COLO829 (cell line): ENCODE data around the gene CXCL6.

Experiments used
- DNase-seq: peaks from one replicate; pipeline ENCODE4 v3.0.0; 2012; ENCODE audit warnings: low spot score

The CXCL6 gene

GRCh38 chr4:73836373-73837279 lies at the start of gene CXCL6:
Gene CXCL6, plus strand, starts transcription at chr4:73836678. Its CDS starts 73 bp downstream, at chr4:73836751.
- DNase-seq, result no peak

- no peak for DNase-seq
Measured at GRCh38 chr4:73788411-73788810, 48.1 kb upstream of the CXCL6 start.

GRCh38 chr4:73798842-73799241 lies 37.6 kb upstream of the CXCL6 start:
- no peak for DNase-seq

GRCh38 chr4:73800206-73800605 lies 36.3 kb upstream of the CXCL6 start:
- no peak for DNase-seq

- DNase-seq, result no peak
Measured at GRCh38 chr4:73801692-73802091, 34.8 kb upstream of the CXCL6 start.

- DNase-seq, result no peak
Measured at GRCh38 chr4:73803213-73803612, 33.3 kb upstream of the CXCL6 start.

GRCh38 chr4:73810191-73810590 lies 26.3 kb upstream of the CXCL6 start:
- DNase-seq, result peak; percentile 21

GRCh38 chr4:73811841-73812240 lies 24.6 kb upstream of the CXCL6 start:
- DNase-seq, result peak; percentile 18

GRCh38 chr4:73814679-73815078 lies 21.8 kb upstream of the CXCL6 start:
- DNase-seq, result no peak

- DNase-seq, result no peak
Measured at GRCh38 chr4:73815145-73815544, 21.3 kb upstream of the CXCL6 start.

- DNase-seq, result no peak
Measured at GRCh38 chr4:73816814-73817213, 19.7 kb upstream of the CXCL6 start.

- no peak for DNase-seq
Measured at GRCh38 chr4:73817341-73817740, 19.1 kb upstream of the CXCL6 start.

GRCh38 chr4:73821325-73821724 lies 15.2 kb upstream of the CXCL6 start:
- DNase-seq, result no peak

GRCh38 chr4:73822389-73822788 lies 14.1 kb upstream of the CXCL6 start:
- DNase-seq, result peak; percentile 62

GRCh38 chr4:73822812-73823504 lies 13.5 kb upstream of the CXCL6 start:
- DNase-seq, result no peak

GRCh38 chr4:73823760-73824159 lies 12.7 kb upstream of the CXCL6 start:
- no peak for DNase-seq

GRCh38 chr4:73828956-73829355 lies 7.5 kb upstream of the CXCL6 start:
- DNase-seq, result peak; percentile 67

- no peak for DNase-seq
Measured at GRCh38 chr4:73831569-73831968, 4.9 kb upstream of the CXCL6 start.

- peak; percentile 74 for DNase-seq
Measured at GRCh38 chr4:73832651-73833237, 3.7 kb upstream of the CXCL6 start.

- no peak for DNase-seq
Measured at GRCh38 chr4:73839071-73839470, 2.6 kb downstream of the CXCL6 start.

GRCh38 chr4:73839715-73840114 lies 3.2 kb downstream of the CXCL6 start:
- no peak for DNase-seq

- DNase-seq, result no peak
Measured at GRCh38 chr4:73841243-73841925, 4.9 kb downstream of the CXCL6 start.
